ENCODE results near the gene LRRC4C. TPM values are rescaled to one million over a fixed set of nuclear protein-coding genes. Genes with fewer than 3 reads are reported as not detected.

Gene LRRC4C
- total RNA-seq, 1 experiment from 2014 or later: 0.13 TPM

DNA sequence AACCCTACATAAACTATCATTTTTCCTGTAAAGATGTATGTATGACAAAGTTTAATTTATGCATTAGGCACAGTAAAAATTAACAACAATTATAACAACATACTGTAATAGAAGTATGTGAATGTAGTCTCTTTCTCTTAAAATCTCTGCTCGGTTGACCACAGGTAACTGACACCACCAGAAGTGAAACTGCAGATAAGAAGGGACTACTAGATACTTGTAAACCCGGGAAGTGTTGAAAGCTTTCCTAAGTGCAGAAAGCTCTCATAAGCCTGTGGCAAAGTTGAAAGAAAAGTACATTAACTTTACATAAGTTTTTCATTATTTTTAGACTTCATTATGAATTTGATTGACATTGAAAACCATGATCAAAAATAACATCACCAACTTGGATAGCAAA lies 1173.3 kb downstream of the LRRC4C start:
- Histone ChIP-seq H2BK15ac (ENCODE audit: low read depth, low read length) (no peak overlapping the region), H3K23me2 (ENCODE audit: insufficient read length, low read depth, low read length, poor library complexity, severe bottlenecking) (no peaks in the 10 kb centered on the region), H3K4me2 (ENCODE audit: insufficient read depth, insufficient read length, low read length) (no peak overlapping the region), H3K79me2 (ENCODE audit: insufficient read depth, low read length) (no peaks in the 10 kb centered on the region), H2BK120ac (ENCODE audit: low read depth, low read length, poor library complexity, severe bottlenecking) (no peak overlapping the region), H3K9me3 (ENCODE audit: control insufficient read depth, low read depth, low read length) (no peaks in the 10 kb centered on the region), H3K79me1 (ENCODE audit: insufficient read depth, low read depth, low read length, poor library complexity, severe bottlenecking) (no peaks in the 10 kb centered on the region), H3K4ac (ENCODE audit: low read depth, low read length) (no peak overlapping the region), H2BK5ac (ENCODE audit: insufficient read length, low read length) (no peak overlapping the region), H3K9ac (ENCODE audit: extremely low read depth, insufficient read length, low read length) (no peak overlapping the region), H3K14ac (ENCODE audit: insufficient read depth, low read length) (no peak overlapping the region), H3K27ac (ENCODE audit: insufficient read length, low read depth, low read length) (no peak overlapping the region), H2AK5ac (ENCODE audit: insufficient read length, low read length) (no peak overlapping the region), H2BK20ac (ENCODE audit: low read depth, low read length, poor library complexity, severe bottlenecking) (no peak overlapping the region), H4K5ac (ENCODE audit: insufficient read length, low read depth, low read length) (no peak overlapping the region), H4K20me1 (ENCODE audit: control insufficient read depth, insufficient read depth, insufficient read length) (no peaks in the 10 kb centered on the region), H3K56ac (ENCODE audit: insufficient read length, low read depth, low read length) (no peak overlapping the region), H2AFZ (ENCODE audit: low read length) (no peak overlapping the region), H3K18ac (ENCODE audit: insufficient read length, low read depth, low read length) (no peak overlapping the region), H3T11ph (ENCODE audit: low read length) (no peak overlapping the region), H2BK12ac (ENCODE audit: insufficient read length, low read depth, low read length) (no peak overlapping the region), H3K23ac (ENCODE audit: insufficient read length, low read depth, low read length) (no peak overlapping the region), H4K8ac (replicated peaks; ENCODE audit: insufficient read length, low read depth, low read length) (no peak overlapping the region), H3K27me3 (ENCODE audit: insufficient read depth, low read length) (peaks cover 3% of the 10 kb centered on the region; the same call in 1 of the 2 replicates), H3K4me1 (ENCODE audit: insufficient read depth, low read length) (no peaks in the 10 kb centered on the region), H4K91ac (ENCODE audit: insufficient read length, low read depth, low read length) (no peak overlapping the region)
- Mint-ChIP-seq H3K4me3 (no peak overlapping the region), H3K36me3 (ENCODE audit: insufficient read depth in 1 of 3, low read depth in 3 of 3) (no peaks in the 10 kb centered on the region), H3K9me3 (no peaks in the 10 kb centered on the region), H3K4me1 (peaks cover 24 to 26% of the 10 kb centered on the region in 2 experiments), H3K27ac (no peak overlapping the region), H3K27me3 (ENCODE audit: low read depth) (peaks cover 33% of the 10 kb centered on the region)
- no CpG with 5 or more reads among the region's 2 CpGs for WGBS (ENCODE audit: extremely low coverage, insufficient read length, low lambda C conversion rate)
- no peak for DNase-seq
- TF ChIP-seq, protein P1, sequence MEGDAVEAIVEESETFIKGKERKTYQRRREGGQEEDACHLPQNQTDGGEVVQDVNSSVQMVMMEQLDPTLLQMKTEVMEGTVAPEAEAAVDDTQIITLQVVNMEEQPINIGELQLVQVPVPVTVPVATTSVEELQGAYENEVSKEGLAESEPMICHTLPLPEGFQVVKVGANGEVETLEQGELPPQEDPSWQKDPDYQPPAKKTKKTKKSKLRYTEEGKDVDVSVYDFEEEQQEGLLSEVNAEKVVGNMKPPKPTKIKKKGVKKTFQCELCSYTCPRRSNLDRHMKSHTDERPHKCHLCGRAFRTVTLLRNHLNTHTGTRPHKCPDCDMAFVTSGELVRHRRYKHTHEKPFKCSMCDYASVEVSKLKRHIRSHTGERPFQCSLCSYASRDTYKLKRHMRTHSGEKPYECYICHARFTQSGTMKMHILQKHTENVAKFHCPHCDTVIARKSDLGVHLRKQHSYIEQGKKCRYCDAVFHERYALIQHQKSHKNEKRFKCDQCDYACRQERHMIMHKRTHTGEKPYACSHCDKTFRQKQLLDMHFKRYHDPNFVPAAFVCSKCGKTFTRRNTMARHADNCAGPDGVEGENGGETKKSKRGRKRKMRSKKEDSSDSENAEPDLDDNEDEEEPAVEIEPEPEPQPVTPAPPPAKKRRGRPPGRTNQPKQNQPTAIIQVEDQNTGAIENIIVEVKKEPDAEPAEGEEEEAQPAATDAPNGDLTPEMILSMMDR (conservative IDR thresholded peaks at IDR 0.05): no peak

Data from H9 (cell line).